ENCODE results near the gene ANKLE2. TPM values are rescaled to one million over a fixed set of nuclear protein-coding genes. Genes with fewer than 3 reads are reported as not detected.

ANKLE2 gene
- total RNA-seq, 1 experiment from 2014 or later: 39.4 TPM

GRCh38 chr12:132720606-132721345, 40.9 kb downstream of the ANKLE2 start:
- DNase-seq (ENCODE audit: extremely low read depth, low read depth): no peak

GRCh38 chr12:132719954-132720324, 41.7 kb downstream of the ANKLE2 start:
- no peak for DNase-seq (ENCODE audit: extremely low read depth, low read depth)

- no peak for DNase-seq (ENCODE audit: extremely low read depth, low read depth)
These were observed 42.3 kb downstream of the ANKLE2 start for GRCh38 chr12:132719141-132719953.

GRCh38 chr12:132718644-132719043, 43.0 kb downstream of the ANKLE2 start:
- DNase-seq (ENCODE audit: extremely low read depth, low read depth): no peak

GRCh38 chr12:132717531-132718387, 43.9 kb downstream of the ANKLE2 start:
- DNase-seq (ENCODE audit: extremely low read depth, low read depth): no peak

- DNase-seq (ENCODE audit: extremely low read depth, low read depth): no peak
These were observed 44.6 kb downstream of the ANKLE2 start for GRCh38 chr12:132717011-132717410.

- no peak for DNase-seq (ENCODE audit: extremely low read depth, low read depth)
These were observed 45.3 kb downstream of the ANKLE2 start for GRCh38 chr12:132716356-132716755.

GRCh38 chr12:132715874-132716273, 45.8 kb downstream of the ANKLE2 start:
- no peak for DNase-seq (ENCODE audit: extremely low read depth, low read depth)

- DNase-seq (ENCODE audit: extremely low read depth, low read depth): no peak
These were observed 48.5 kb downstream of the ANKLE2 start for GRCh38 chr12:132713123-132713522.

GRCh38 chr12:132711080-132711843, 50.4 kb downstream of the ANKLE2 start:
- DNase-seq (ENCODE audit: extremely low read depth, low read depth): no peak

GRCh38 chr12:132710405-132711079, 51.1 kb downstream of the ANKLE2 start, which contains the start of gene PGAM5:
PGAM5 (plus strand) TSS chr12:132710842; CDS start chr12:132710877, 35 bp downstream.
- DNase-seq (ENCODE audit: extremely low read depth, low read depth): peak; percentile 70

- DNase-seq (ENCODE audit: extremely low read depth, low read depth): no peak
These were observed 51.6 kb downstream of the ANKLE2 start for GRCh38 chr12:132710043-132710404.

GRCh38 chr12:132708150-132708549, 53.5 kb downstream of the ANKLE2 start:
- no peak for DNase-seq (ENCODE audit: extremely low read depth, low read depth)

GRCh38 chr12:132707241-132707640, 54.4 kb downstream of the ANKLE2 start:
- DNase-seq (ENCODE audit: extremely low read depth, low read depth): no peak

- no peak for DNase-seq (ENCODE audit: extremely low read depth, low read depth)
These were observed 58.0 kb downstream of the ANKLE2 start for GRCh38 chr12:132703641-132704040.

GRCh38 chr12:132702640-132703039, 59.0 kb downstream of the ANKLE2 start:
- DNase-seq (ENCODE audit: extremely low read depth, low read depth): no peak

- DNase-seq (ENCODE audit: extremely low read depth, low read depth): no peak
These were observed 61.3 kb downstream of the ANKLE2 start for GRCh38 chr12:132700212-132700822.

GRCh38 chr12:132698341-132698740, 63.3 kb downstream of the ANKLE2 start:
- no peak for DNase-seq (ENCODE audit: extremely low read depth, low read depth)

GRCh38 chr12:132695431-132695830, 66.2 kb downstream of the ANKLE2 start:
- DNase-seq (ENCODE audit: extremely low read depth, low read depth): no peak
